GM12878 (cell line): Measurements from ENCODE around the gene PDLIM5.

Experiments used
- CTCF ChIP-seq, 3 experiments: IDR thresholded peaks in 2 of 3; conservative IDR thresholded peaks in 1 of 3; 2 replicates each; pipeline ENCODE4 v1.5.1; 2011; ENCODE audit warnings: low read depth in 3 of 3, low read length in 3 of 3, mild to moderate bottlenecking in 3 of 3, control low read depth in 2 of 3, moderate library complexity in 2 of 3, inconsistent platforms in 1 of 3, mixed read lengths in 1 of 3; ENCODE audit not compliant: control insufficient read depth in 2 of 3, insufficient read depth in 1 of 3; ENCODE audit errors: extremely low read depth in 1 of 3
- MAX ChIP-seq: IDR thresholded peaks from 2 replicates; pipeline ENCODE4 v1.6.1; 2012; ENCODE audit warnings: low read depth, low read length, improper control_type of control experiment
- MEF2A ChIP-seq: IDR thresholded peaks from 2 replicates; pipeline ENCODE4 v1.6.1; 2011; ENCODE audit warnings: low read depth, mild to moderate bottlenecking, low read length, moderate library complexity; ENCODE audit not compliant: insufficient read depth
- NFIC ChIP-seq: IDR thresholded peaks from 2 replicates; pipeline ENCODE4 v1.6.1; 2012; ENCODE audit warnings: low read depth, mild to moderate bottlenecking, inconsistent platforms, low read length, moderate library complexity
- TAF1 ChIP-seq: IDR thresholded peaks from 2 replicates; pipeline ENCODE4 v1.6.1; 2011; ENCODE audit warnings: mild to moderate bottlenecking, low read depth, low read length, borderline replicate concordance

GRCh38 chr4:94420356-94420755 is 31.4 kb upstream of the PDLIM5 start:
- TF ChIP-seq MEF2A (no peak), TAF1 (no peak), CTCF (IDR thresholded peaks at IDR 0.05 in 2 of 3, conservative IDR thresholded peaks at IDR 0.05 in 1 of 3; ENCODE audit: control insufficient read depth in 2 of 3, extremely low read depth in 1 of 3, insufficient read depth in 1 of 3, low read depth in 3 of 3, low read length in 3 of 3) (no peak), MAX (no peak), NFIC (no peak)
